Activated naive CD4-positive, alpha-beta T cell treated with Interleukin-2 at 50 U/mL for 16 hours (primary cell): ENCODE results near the gene MSH5.

ENCODE experiments used
- DNase-seq: peaks from one replicate; pipeline ENCODE4 v3.0.0-alpha.2; 2020

Gene MSH5

GRCh38 chr6:31730631-31731086 lies 9.1 kb upstream of the MSH5 start:
- DNase-seq: no peak

GRCh38 chr6:31732029-31732428 lies 7.8 kb upstream of the MSH5 start:
- no peak for DNase-seq

- no peak for DNase-seq
Observed at GRCh38 chr6:31733734-31734133, 6.1 kb upstream of the MSH5 start.

- DNase-seq: no peak
Observed at GRCh38 chr6:31734247-31734820, 5.5 kb upstream of the MSH5 start.

GRCh38 chr6:31734821-31735406 lies 4.9 kb upstream of the MSH5 start:
- DNase-seq: peak; percentile 60

GRCh38 chr6:31736021-31736767 lies 3.6 kb upstream of the MSH5 start, which contains the start of gene CLIC1:
Gene CLIC1 (minus strand): TSS chr6:31736530. CDS start chr6:31736300, 230 bp downstream.
- DNase-seq: peak; percentile 83

GRCh38 chr6:31736768-31737314 lies 3.0 kb upstream of the MSH5 start:
- no peak for DNase-seq

GRCh38 chr6:31737315-31737990 lies 2.4 kb upstream of the MSH5 start:
- DNase-seq: no peak

GRCh38 chr6:31737991-31738979 lies 1.5 kb upstream of the MSH5 start:
- peak; percentile 62 for DNase-seq

GRCh38 chr6:31740397-31741223 lies 805 bp downstream of the MSH5 start:
- DNase-seq: no peak

- DNase-seq: no peak
Observed at GRCh38 chr6:31741815-31742214, 2.0 kb downstream of the MSH5 start.

GRCh38 chr6:31742894-31743293 lies 3.1 kb downstream of the MSH5 start:
- no peak for DNase-seq

GRCh38 chr6:31744422-31744821 lies 4.6 kb downstream of the MSH5 start:
- no peak for DNase-seq

- no peak for DNase-seq
Observed at GRCh38 chr6:31749301-31750036, 9.7 kb downstream of the MSH5 start.

GRCh38 chr6:31750411-31751022 lies 10.7 kb downstream of the MSH5 start:
- DNase-seq: no peak

GRCh38 chr6:31752739-31753319 lies 13.0 kb downstream of the MSH5 start:
- DNase-seq: no peak

GRCh38 chr6:31758281-31758680 lies 18.5 kb downstream of the MSH5 start:
- DNase-seq: no peak

- no peak for DNase-seq
Observed at GRCh38 chr6:31760790-31761189, 21.0 kb downstream of the MSH5 start.

- DNase-seq: no peak
Observed at GRCh38 chr6:31761343-31761742, 21.5 kb downstream of the MSH5 start.
